ENCODE results near the gene POLR1C.

GRCh38 chr6:43508481-43509141, 8.3 kb upstream of the POLR1C start:
- TF ChIP-seq, protein P1, sequence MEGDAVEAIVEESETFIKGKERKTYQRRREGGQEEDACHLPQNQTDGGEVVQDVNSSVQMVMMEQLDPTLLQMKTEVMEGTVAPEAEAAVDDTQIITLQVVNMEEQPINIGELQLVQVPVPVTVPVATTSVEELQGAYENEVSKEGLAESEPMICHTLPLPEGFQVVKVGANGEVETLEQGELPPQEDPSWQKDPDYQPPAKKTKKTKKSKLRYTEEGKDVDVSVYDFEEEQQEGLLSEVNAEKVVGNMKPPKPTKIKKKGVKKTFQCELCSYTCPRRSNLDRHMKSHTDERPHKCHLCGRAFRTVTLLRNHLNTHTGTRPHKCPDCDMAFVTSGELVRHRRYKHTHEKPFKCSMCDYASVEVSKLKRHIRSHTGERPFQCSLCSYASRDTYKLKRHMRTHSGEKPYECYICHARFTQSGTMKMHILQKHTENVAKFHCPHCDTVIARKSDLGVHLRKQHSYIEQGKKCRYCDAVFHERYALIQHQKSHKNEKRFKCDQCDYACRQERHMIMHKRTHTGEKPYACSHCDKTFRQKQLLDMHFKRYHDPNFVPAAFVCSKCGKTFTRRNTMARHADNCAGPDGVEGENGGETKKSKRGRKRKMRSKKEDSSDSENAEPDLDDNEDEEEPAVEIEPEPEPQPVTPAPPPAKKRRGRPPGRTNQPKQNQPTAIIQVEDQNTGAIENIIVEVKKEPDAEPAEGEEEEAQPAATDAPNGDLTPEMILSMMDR (IDR thresholded peaks at IDR 0.05): no peak
- TF ChIP-seq POLR2A (IDR thresholded peaks at IDR 0.05) (no peak), POLR2AphosphoS5 (IDR thresholded peaks at IDR 0.05) (no peak)

Measured in upper lobe of left lung (tissue), 4 donors.